ENCODE data around the gene ALPP.

DNA sequence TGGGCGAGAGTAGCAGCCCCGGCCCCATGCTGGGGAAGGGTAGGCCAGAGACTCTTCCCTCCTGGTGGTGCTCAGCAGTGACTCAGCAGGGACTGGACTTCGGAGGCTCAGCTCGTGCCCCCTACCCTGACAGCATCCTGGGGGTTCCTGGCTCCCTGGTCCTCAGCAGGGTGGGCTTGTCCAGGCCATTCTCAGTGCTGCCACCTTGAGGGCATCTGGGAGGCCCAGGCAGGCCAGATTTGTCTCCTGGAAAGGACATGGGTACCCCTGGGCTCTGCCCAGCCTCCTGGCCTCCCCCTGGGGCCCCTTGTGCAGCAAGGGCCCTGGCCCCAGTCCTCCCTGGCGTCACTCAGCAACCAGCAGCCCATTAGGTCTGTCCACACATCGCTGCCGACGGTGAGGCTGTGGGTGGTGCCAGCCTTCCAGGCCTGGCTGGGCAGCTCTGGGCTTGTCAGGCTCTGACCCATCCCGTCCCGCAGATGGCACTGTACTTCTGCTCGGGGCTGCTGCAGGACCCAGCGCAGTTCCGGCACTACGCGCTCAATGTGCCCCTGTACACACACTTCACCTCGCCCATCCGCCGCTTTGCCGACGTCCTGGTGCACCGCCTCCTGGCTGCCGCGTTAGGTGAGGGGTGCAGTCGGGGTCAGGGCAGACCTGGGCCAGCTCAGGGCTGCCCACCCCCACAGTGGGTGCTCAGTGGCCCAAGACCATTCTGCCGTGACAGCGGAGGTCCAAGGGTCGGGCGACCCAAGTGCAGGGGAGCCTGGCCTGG is 45.0 kb upstream of the ALPP start:
- no peak for TF ChIP-seq YY1 (IDR thresholded peaks at IDR 0.05; ENCODE audit: insufficient read depth, insufficient read length)
- TF ChIP-seq SUZ12 (IDR thresholded peaks at IDR 0.05; ENCODE audit: extremely low read depth, insufficient read depth, insufficient read length): no peak
- no peak for TF ChIP-seq ZNF274 (IDR thresholded peaks at IDR 0.05; ENCODE audit: low read depth, low read length)

Data from NT2/D1 (cell line).